ENCODE data around the gene ZNF580. TPM values are rescaled to one million over a fixed set of nuclear protein-coding genes. Genes with fewer than 3 reads are reported as not detected.

ZNF580 gene
- total and polyA plus RNA-seq, 12 donors, result 16.5 to 29.9 (median 21.1) TPM

DNA sequence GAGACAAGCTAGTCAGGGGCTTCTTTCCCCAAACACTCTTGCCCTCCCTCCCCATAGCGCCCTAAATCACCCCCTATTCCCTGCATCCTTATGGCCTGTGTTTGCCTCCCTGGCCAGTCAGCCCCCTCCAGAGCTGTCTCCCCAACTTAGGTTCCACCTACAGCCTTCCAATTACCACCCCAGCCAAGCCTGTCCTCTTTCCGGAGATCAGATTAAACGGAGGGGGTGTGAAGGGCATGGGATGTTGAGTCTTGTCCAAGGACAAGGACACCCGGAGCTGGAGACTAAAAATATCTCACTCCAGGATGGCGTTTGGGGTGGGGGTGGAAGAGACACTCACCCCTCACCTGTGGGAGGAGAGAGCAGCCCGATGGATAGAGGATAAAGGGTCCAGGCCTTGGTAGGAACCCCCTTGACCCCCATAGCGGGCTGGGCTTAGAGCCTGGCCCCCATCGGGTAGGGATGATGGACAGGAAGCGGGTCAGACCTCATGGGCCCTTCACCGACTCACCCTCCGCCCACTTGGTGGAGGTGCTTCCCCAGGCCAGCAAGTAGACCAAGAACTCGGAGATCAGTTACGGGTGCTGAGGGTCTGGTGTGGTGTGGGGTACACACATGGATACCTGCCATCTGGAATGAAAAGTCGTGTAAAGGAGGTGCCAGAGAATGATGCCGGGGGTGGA is 29.4 kb upstream of the ZNF580 start:
- Histone ChIP-seq H3K9me3 (peaks cover 0 to 4% (median 0%) of the 10 kb centered on the region in 11 donors), H3K36me3 (peaks cover 6 to 72% (median 23%) of the 10 kb centered on the region in 9 donors), H3K27me3 (no peaks in the 10 kb centered on the region), H3K27ac (peak overlapping the region; percentile 11 to 86 (median 79)), H3K4me3 (peak overlapping the region in 3 of 10 donors; percentile 3 to 17 (median 6)), H3K4me1 (peaks cover 8 to 50% (median 28%) of the 10 kb centered on the region in 9 donors)
- intact Hi-C loops (cut with DNase I), result no loop called here
- TF ChIP-seq, protein P1, sequence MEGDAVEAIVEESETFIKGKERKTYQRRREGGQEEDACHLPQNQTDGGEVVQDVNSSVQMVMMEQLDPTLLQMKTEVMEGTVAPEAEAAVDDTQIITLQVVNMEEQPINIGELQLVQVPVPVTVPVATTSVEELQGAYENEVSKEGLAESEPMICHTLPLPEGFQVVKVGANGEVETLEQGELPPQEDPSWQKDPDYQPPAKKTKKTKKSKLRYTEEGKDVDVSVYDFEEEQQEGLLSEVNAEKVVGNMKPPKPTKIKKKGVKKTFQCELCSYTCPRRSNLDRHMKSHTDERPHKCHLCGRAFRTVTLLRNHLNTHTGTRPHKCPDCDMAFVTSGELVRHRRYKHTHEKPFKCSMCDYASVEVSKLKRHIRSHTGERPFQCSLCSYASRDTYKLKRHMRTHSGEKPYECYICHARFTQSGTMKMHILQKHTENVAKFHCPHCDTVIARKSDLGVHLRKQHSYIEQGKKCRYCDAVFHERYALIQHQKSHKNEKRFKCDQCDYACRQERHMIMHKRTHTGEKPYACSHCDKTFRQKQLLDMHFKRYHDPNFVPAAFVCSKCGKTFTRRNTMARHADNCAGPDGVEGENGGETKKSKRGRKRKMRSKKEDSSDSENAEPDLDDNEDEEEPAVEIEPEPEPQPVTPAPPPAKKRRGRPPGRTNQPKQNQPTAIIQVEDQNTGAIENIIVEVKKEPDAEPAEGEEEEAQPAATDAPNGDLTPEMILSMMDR (IDR thresholded peaks at IDR 0.05), result no peak
- peak; percentile 31 to 93 (median 74) for ATAC-seq
- 48 to 60% methylated on average over 15 of the region's 15 CpGs for WGBS, 2 donors
- DNase-seq, result peak in 1 of 2 donors; percentile 54

DNA sequence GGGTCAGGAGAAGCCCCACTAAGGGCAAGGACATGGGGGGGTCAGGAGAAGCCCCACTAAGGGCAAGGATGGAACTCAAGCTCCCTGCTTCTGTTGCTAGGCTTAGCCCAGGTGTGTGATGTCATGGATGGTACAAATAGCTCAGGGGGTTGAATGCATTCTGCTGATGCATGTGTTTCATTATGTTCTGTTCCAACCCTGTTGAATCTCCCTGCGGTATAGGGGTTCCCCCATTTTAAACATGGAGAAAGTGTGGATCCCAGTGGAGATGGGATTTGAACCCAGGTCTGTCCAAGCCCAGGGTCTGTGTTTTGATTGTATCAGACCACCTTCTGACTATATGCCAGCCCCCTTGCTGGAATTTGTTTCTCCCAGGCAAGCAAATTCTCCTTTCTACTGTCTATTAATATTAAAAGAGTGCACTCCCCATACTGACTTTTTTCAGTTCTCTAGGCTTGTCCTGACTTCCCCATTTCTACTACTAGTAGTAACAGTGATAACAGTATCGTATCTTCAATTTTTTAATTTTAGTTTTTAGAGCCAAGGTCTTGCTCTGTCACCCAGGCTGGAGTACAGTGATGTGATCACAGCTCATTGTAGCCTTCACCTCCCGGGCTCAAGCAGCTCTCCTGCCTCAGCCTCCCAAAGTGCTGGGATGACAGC is 28.7 kb upstream of the ZNF580 start:
- H3K4me3 ChIP-seq, result peak overlapping the region in 3 of 10 donors; percentile 3 to 17 (median 6)
- peaks cover 0 to 4% (median 0%) of the 10 kb centered on the region in 11 donors for H3K9me3 ChIP-seq
- H3K27ac ChIP-seq, result peak overlapping the region; percentile 11 to 86 (median 79)
- TF ChIP-seq, protein P1 (IDR thresholded peaks at IDR 0.05), result no peak
- peaks cover 8 to 43% (median 21%) of the 10 kb centered on the region in 9 donors for H3K4me1 ChIP-seq
- H3K27me3 ChIP-seq, result no peaks in the 10 kb centered on the region
- no peak for DNase-seq
- intact Hi-C loops (cut with DNase I), result no loop called here
- ATAC-seq, result peak in 6 of 8 donors; percentile 5 to 53 (median 36)
- WGBS, 2 donors, result 56 to 65% methylated on average over 3 of the region's 3 CpGs
- H3K36me3 ChIP-seq, result peaks cover 6 to 72% (median 26%) of the 10 kb centered on the region in 9 donors

DNA sequence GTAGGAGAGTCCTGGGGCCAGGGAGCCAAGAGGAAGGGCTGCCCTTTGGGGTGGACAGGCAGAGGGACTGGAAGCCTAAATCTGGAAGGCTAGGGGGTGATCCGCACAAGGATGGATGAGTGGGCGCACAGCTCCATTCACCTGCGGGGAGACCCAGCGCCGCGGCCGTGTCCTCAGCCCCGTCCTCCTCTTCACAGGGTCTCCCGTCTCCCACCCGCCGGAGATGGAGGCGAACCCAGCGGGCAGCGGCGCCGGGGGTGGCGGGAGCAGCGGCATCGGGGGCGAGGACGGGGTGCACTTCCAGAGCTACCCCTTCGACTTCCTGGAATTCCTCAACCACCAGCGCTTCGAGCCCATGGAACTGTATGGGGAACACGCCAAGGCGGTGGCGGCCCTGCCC is 27.4 kb upstream of the ZNF580 start:
- peak overlapping the region in 1 of 10 donors; percentile 33 for H3K27ac ChIP-seq

More for the DNA sequence above, 27.4 kb upstream of the ZNF580 start:
- Histone ChIP-seq H3K4me3 (no peak overlapping the region), H3K4me1 (peaks cover 8 to 31% (median 21%) of the 10 kb centered on the region in 9 donors), H3K27me3 (no peaks in the 10 kb centered on the region), H3K36me3 (peaks cover 6 to 75% (median 34%) of the 10 kb centered on the region in 9 donors), H3K9me3 (peaks cover 0 to 4% (median 0%) of the 10 kb centered on the region in 11 donors)
- 93 to 94% methylated on average over 21 to 27 of the region's 27 CpGs for WGBS, 2 donors
- ATAC-seq (no peak), DNase-seq (no peak)
- intact Hi-C loops (cut with DNase I), result no loop called here
- TF ChIP-seq, protein P1 (IDR thresholded peaks at IDR 0.05), result no peak

Measured in heart right ventricle (tissue), 16 donors.